Measurements from ENCODE around the gene WDR82. TPM values are rescaled to one million over a fixed set of nuclear protein-coding genes. Genes with fewer than 3 reads are reported as not detected.

The WDR82 gene
- total RNA-seq, 1 donor from 2014 or later, result 75.5 TPM

GRCh38 chr3:52225452-52226228 lies 52.8 kb downstream of the WDR82 start, which contains the start of gene TLR9:
Gene TLR9, minus strand, starts transcription at chr3:52225645. Its CDS starts 116 bp downstream, at chr3:52225529.
- DNase-seq (ENCODE audit: low read depth in 2 of 2), result no peak

DNA sequence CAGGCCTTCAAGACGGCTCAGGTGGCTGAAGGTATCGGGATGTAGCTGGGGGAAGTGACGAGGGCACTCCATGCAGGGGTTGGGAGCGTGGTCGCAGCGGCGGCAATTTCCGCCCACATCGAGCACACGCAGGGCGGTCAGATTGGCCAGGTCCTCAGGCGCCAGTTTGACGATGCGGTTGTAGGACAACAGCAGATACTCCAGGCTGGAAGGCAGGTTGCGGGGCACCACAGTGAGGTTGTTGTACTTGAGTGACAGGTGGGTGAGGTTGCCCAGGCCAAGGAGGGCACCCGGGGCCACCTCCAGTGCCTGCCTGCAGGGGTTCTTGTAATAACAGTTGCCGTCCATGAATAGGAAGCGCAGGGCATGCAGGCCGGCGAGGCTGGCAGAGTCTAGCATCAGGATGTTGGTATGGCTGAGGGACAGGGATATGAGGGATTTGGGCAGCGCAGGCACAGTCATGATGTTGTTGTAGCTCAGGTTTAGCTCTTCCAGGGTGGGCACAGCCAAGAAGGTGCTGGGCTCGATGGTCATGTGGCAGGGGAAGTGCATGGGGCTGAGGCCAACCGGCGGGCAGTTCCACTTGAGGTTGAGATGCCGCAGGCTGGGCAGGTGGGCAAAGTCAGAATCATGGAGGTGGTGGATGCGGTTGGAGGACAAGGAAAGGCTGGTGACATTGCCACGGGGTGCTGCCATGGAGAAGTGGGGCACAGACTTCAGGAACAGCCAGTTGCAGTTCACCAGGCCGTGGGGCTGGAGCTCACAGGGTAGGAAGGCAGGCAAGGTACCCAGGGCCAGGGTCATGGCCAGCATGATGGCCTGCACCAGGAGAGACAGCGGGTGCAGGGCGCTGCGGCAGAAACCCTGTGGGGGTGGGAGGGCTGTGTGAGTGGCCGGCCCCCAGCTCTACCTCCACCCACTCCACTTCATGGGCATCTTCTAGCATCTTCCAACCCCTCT lies 54.7 kb downstream of the WDR82 start:
- DNase-seq (ENCODE audit: low read depth in 2 of 2), result no peak

GRCh38 chr3:52222319-52223221 lies 55.9 kb downstream of the WDR82 start:
- DNase-seq (ENCODE audit: low read depth in 2 of 2), result no peak

GRCh38 chr3:52221563-52222318 lies 56.7 kb downstream of the WDR82 start:
- DNase-seq (ENCODE audit: low read depth in 2 of 2), result peak in 1 of 2 donors; percentile 21

DNA sequence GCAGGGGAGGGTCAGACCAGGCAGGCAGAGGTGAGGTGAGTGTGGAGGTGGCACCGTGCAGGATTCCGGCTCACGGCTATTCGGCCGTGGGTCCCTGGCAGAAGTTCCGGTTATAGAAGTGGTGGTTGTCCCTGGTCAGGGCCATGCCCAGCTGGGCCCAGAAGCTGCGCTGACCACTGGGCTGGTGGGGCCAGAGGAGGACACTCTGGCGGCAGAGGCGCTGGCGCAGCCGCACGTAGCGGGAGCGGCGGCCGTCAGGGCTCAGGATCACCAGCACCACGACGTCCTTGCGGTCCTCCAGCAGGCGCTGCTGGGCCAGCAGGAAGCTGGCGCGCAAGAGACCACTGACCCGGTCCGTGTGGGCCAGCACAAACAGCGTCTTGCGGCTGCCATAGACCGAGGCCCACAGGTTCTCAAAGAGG lies 57.3 kb downstream of the WDR82 start:
- DNase-seq (ENCODE audit: low read depth in 2 of 2), result no peak

DNA sequence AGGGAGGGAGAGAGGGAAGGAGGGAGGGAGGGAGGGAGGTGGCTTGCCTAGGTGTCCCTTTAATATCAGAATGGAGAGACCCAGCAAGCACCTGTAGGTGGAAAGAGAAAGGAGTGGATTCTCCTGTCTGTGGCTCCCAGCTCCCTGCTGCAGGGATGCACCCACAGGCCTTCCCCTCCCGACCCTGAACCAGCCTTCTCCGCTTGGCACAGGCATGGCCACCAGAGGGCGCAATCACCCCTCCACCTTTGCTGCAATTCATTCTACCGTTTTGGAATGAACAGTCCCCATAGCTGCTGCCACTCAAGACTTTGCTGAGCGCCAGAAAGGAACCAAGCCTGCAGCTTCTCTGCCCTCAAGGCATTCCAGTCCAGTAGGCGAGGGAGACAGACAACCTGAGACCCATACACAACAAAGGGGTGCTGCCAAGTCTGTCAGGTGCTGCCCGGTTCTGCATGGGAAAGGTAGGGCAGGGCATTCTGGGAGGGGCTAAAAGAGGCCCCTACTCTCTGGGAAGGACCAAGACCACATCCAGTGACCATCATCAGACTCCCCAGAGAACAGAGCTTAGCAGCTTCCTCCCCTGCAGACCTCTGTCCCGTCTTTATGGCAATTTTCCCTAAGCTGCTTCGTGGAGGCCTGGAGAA lies 57.9 kb downstream of the WDR82 start:
- peak; percentile 52 to 69 for DNase-seq (ENCODE audit: low read depth in 2 of 2)

- peak; percentile 64 to 83 for DNase-seq (ENCODE audit: low read depth in 2 of 2)
Measured at GRCh38 chr3:52218937-52219650, 59.4 kb downstream of the WDR82 start.

DNA sequence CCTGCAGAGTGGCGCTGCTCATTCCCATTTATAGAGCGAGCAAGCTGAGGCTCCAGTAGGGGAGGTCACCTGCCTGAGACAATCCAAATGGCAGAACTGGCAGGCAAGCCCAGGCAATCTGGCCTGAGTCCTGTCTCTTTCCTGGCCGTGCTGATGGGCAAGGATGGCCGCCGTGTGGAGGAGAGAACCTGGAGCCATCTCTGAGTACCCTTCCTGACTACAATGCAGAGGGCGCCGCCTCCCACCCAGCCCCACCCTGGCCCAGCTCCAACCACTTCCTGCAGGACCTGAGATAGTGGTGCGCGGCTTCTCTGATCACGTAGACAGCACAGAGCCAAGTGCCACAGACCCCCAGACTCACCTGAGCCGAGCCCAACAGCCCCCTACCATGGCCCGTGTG lies 60.0 kb downstream of the WDR82 start:
- DNase-seq (ENCODE audit: low read depth in 2 of 2), result peak in 1 of 2 donors; percentile 38

DNA sequence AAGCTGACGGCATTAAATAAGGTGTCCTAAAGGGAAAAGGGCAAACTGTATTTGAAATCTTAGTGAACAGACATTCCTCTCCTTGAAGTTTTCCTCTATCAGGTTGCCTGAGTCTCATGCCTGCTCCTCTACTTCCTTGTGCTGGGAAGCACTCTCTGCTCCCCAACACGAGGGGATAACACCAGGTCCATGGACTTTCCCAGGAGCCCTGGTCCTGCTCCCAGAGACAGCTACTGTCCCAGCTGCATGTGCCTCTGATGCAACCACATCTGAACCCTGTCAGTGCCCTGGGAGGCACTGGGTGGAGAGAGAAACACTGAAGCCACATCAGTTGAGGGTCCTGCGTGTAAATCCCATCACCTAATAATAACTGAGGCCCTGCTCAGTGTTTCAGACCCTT lies 60.4 kb downstream of the WDR82 start:
- peak in 1 of 2 donors; percentile 24 for DNase-seq (ENCODE audit: low read depth in 2 of 2)

GRCh38 chr3:52217409-52217805 lies 61.0 kb downstream of the WDR82 start:
- no peak for DNase-seq (ENCODE audit: low read depth in 2 of 2)

GRCh38 chr3:52216585-52217408 lies 61.7 kb downstream of the WDR82 start:
- peak; percentile 96 to 98 for DNase-seq (ENCODE audit: low read depth in 2 of 2)

GRCh38 chr3:52215351-52215750 lies 63.1 kb downstream of the WDR82 start:
- no peak for DNase-seq (ENCODE audit: low read depth in 2 of 2)

- no peak for DNase-seq (ENCODE audit: low read depth in 2 of 2)
Measured at GRCh38 chr3:52213901-52214300, 64.5 kb downstream of the WDR82 start.

- no peak for DNase-seq (ENCODE audit: low read depth in 2 of 2)
Measured at GRCh38 chr3:52213005-52213404, 65.4 kb downstream of the WDR82 start.

DNA sequence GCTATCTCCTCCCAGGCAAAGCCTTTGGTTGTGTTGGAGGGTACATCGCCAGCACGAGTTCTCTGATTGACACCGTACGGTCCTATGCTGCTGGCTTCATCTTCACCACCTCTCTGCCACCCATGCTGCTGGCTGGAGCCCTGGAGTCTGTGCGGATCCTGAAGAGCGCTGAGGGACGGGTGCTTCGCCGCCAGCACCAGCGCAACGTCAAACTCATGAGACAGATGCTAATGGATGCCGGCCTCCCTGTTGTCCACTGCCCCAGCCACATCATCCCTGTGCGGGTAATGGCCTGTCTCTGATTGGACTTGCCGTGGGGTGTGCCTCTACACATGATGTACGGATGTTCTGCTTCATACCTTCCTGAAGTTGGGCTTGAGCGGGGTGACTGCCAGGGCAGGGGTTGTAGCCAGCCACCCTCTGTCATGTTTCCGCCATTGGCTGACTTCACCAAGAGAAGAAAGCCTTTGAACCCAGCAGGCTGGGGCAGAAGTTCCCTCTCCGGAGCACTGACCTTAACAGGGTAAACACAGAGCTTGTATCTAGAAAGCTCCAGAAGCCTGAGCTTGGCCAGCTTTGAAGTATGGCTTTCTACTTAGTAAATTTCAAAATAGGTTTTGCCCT lies 67.1 kb downstream of the WDR82 start:
- no peak for DNase-seq (ENCODE audit: low read depth in 2 of 2)

DNA sequence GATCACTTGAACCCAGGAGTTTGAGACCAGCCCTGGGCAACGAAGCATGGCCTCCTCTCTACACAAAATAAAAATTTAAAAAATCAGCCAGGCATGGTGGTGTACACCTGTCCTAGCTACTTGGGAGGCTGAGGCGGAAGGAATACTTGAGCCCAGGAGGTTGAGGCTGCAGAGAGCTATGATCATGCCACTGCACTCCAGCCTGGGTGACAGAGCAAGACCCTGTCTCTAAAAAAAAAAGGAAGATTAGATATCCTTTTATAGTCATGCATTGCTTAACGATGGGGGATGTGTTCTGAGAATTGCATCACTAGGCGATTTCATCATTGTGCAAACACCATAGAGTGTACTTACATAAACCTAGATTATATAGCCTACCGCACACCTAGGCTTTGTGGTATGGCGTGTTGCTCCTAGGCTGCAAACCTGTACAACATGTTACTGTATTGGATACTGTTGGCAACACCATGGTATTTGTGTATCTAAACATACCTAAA lies 67.9 kb downstream of the WDR82 start:
- DNase-seq (ENCODE audit: low read depth in 2 of 2), result no peak

DNA sequence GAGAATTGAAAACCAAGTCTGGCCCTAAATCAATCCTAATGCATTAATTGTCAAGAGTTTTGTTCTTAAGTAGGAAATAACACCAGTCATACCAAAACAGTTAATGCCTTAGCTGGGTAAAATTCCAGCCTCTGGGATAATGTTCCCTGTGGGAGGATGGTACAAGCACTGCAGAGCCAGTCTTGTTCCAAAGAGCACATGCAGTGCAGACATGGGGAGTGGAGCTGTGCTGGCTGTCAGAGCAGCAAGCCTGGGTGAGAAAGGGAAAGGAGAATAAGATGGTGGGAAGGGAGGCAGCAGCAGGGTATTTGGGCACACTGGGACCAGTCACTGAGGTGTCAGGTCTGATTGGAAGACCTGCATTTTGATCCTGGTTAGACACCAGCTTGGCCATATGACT lies 68.4 kb downstream of the WDR82 start:
- DNase-seq (ENCODE audit: low read depth in 2 of 2), result no peak

DNA sequence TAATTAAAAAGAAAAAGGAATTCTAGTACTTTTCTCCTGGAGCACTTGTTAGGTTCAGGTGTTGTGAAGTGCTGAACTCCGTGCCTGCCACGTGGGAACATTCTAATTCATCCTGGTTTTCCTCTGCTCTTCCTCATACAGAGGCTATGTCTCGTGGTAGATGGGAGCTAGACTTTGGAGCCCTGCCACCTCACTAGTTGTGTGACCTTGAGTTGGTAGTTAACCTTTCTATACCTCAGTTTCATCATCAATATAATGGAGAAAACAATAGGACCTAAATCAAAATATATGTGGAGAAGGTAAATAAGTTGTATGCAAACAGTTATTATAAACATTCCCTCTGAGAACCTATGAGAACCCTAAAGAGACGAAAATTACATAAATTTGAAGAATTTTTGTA lies 69.9 kb downstream of the WDR82 start:
- DNase-seq (ENCODE audit: low read depth in 2 of 2), result no peak

Data from dermis microvascular lymphatic vessel endothelial cell (primary cell).